Measurements from ENCODE around the gene SLC18A3. TPM values are rescaled to one million over a fixed set of nuclear protein-coding genes. Genes with fewer than 3 reads are reported as not detected.

The SLC18A3 gene
- total and polyA plus RNA-seq, 12 donors, result not detected

DNA sequence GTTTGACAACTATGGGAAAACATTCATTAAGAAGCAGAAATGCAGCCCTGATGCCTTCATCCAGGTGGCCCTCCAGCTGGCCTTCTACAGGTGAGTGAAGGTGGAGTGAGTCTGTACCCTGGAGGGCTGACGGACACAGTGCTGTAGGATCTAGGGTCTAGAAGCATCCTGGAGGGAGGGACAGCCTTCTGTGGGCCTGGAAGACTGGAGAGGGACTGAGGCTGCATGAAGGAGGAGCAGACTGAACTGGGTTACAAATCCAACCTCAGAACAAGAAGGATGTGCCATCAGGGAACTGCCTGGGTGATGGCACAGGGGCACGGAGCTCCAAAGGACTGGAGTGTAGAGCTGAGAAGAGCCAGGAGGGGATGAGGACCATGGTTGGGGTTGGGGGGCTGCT, 41.8 kb downstream of the SLC18A3 start:
- no peaks in the 10 kb centered on the region for H3K4me1 ChIP-seq
- intact Hi-C loops (cut with DNase I), result no loop called here
- WGBS, 2 donors, result 58 to 68% methylated on average over 2 of the region's 2 CpGs
- H3K27me3 ChIP-seq, result peaks cover 0 to 64% (median 16%) of the 10 kb centered on the region in 7 donors
- H3K4me3 ChIP-seq, result no peak overlapping the region
- DNase-seq (no peak), ATAC-seq (no peak)
- no peak overlapping the region for H3K27ac ChIP-seq
- TF ChIP-seq, protein P1, sequence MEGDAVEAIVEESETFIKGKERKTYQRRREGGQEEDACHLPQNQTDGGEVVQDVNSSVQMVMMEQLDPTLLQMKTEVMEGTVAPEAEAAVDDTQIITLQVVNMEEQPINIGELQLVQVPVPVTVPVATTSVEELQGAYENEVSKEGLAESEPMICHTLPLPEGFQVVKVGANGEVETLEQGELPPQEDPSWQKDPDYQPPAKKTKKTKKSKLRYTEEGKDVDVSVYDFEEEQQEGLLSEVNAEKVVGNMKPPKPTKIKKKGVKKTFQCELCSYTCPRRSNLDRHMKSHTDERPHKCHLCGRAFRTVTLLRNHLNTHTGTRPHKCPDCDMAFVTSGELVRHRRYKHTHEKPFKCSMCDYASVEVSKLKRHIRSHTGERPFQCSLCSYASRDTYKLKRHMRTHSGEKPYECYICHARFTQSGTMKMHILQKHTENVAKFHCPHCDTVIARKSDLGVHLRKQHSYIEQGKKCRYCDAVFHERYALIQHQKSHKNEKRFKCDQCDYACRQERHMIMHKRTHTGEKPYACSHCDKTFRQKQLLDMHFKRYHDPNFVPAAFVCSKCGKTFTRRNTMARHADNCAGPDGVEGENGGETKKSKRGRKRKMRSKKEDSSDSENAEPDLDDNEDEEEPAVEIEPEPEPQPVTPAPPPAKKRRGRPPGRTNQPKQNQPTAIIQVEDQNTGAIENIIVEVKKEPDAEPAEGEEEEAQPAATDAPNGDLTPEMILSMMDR (IDR thresholded peaks at IDR 0.05), result no peak
- no peaks in the 10 kb centered on the region for H3K36me3 ChIP-seq
- no peaks in the 10 kb centered on the region for H3K9me3 ChIP-seq

DNA sequence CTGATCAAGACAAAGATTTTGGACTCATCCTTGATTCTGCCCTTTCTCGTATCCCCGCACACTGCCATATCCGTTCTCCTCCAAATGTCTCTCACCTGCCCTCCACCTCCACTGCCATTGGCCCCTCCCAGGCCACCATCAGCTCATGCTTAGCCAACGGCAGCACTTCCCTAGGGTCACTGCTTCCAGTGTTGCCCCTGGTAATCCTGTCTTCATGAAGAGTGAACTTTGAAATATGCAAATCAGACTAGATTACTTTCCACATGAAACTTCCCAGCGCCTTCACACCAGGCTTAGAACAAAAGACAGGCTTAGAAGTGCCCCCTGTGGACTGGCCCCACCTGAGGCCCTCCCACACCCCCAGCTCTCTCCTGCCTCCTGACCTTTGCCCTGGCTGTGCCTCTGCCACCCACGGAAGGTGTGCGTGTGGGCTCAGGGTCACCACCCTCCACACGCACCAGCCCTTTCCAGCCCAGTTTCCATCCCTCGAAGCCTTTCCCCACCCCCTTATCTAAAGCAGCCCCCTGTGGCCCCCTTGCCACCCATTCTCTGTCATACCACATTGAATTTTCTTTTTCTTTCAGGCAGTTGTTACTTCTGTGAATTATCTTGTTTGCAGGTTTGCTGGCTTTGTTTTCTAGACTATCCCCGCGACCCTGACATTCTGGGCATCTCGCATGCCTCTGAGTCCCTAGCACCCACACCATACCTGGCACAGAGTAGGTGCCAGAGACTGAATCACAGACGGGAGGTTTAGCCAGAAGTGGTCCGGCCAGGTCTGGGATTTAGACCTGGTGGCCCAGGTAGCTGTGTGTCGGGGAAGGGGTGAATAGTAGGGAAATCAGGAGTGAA, 42.5 kb downstream of the SLC18A3 start:
- peaks cover 0 to 62% (median 16%) of the 10 kb centered on the region in 7 donors for H3K27me3 ChIP-seq
- intact Hi-C loops (cut with DNase I), result no loop called here
- H3K27ac ChIP-seq, result no peak overlapping the region
- TF ChIP-seq, protein P1 (IDR thresholded peaks at IDR 0.05), result no peak
- no peaks in the 10 kb centered on the region for H3K4me1 ChIP-seq
- H3K9me3 ChIP-seq, result no peaks in the 10 kb centered on the region
- no peak for DNase-seq
- WGBS, 2 donors, result 71 to 76% methylated on average over 15 of the region's 15 CpGs
- H3K4me3 ChIP-seq, result no peak overlapping the region
- H3K36me3 ChIP-seq, result no peaks in the 10 kb centered on the region
- ATAC-seq, result no peak

DNA sequence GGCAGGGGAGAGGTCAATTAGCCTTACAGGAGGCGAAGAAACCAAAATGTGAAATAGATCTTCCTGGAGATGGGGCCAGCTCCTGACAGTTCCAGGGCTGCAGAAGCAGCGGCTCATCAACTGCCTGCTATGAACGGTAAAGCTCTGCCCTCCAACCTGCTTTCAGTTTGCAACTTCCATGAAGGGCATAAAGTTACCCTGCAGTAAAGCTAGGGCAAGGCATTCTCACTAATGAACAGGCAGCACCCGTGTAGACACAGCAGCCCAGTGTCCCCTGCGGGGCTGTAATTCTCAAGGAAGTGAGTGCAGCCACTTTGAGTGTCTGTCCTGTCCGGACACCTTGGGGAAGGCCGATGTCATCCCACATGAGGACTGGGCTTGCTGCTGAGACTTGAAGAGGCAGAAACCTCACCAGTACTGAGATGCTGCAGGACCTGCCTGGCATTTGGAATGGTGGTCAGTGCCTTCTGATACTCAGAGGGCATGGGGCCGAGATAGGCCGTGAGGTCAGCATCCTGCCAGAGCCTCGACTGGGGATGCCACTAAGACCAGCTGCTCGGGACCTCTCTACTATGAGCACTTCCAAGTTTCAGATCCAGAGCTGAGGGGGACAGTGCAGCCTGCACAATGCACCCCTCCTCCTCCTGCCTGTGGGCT, 43.3 kb downstream of the SLC18A3 start:
- Histone ChIP-seq H3K27me3 (peaks cover 0 to 59% (median 16%) of the 10 kb centered on the region in 7 donors), H3K27ac (no peak overlapping the region), H3K36me3 (no peaks in the 10 kb centered on the region), H3K4me3 (no peak overlapping the region), H3K9me3 (peaks cover 0 to 6% (median 0%) of the 10 kb centered on the region in 11 donors), H3K4me1 (no peaks in the 10 kb centered on the region)
- DNase-seq, result no peak
- WGBS, 2 donors, result 76 to 77% methylated on average over 11 of the region's 11 CpGs
- intact Hi-C loops (cut with DNase I), result no loop called here
- no peak for ATAC-seq
- TF ChIP-seq, protein P1 (IDR thresholded peaks at IDR 0.05), result no peak

DNA sequence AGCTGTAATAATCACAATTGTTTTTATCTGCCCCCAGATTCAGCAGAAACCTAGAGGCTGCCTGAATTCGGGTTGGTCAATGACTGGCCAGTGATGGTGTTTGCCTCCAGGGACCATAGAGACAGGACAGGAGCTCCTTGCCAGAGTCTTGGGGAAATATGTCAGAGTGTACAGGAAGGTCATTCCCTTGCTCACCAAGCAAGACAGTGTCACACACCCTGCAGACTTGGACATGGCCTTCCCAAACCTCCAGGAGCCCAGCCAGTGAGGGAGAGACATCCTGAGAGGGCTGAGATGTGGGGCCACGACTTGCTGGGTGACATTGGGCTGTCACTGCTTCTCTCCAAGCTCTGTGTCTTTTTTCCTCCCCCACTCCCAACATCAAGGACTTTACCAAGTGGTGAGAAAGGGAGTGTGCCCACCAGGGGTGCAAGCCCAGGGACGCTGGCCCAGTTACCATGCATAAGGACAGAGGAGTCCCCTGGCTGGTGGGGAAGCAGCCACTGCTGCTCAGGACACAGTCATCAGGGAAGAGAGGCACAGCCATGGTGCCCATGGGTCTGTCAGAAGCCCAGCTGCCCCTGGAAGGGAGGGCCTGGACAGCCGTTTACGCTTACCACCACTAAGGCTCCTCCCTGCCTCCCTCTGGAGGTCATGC, 44.1 kb downstream of the SLC18A3 start:
- TF ChIP-seq, protein P1 (IDR thresholded peaks at IDR 0.05), result no peak
- Histone ChIP-seq H3K4me1 (no peaks in the 10 kb centered on the region), H3K27me3 (peaks cover 0 to 58% (median 16%) of the 10 kb centered on the region in 7 donors), H3K27ac (no peak overlapping the region), H3K9me3 (peaks cover 0 to 13% (median 2%) of the 10 kb centered on the region in 11 donors), H3K36me3 (no peaks in the 10 kb centered on the region), H3K4me3 (no peak overlapping the region)
- intact Hi-C loops (cut with DNase I), result no loop called here
- 48 to 49% methylated on average over 5 of the region's 5 CpGs for WGBS, 2 donors
- ATAC-seq (no peak), DNase-seq (no peak)
